ENCODE data around the gene NDP.

- TF ChIP-seq CTCF (IDR thresholded peaks at IDR 0.05), result no peak
- TF ChIP-seq EP300 (IDR thresholded peaks at IDR 0.05), result no peak
These were observed 73.0 kb downstream of the NDP start for GRCh38 chrX:43899878-43900815.

Data from ovary (tissue), 3 donors.